Kidney epithelial cell (primary cell): ENCODE results near the gene CASP2. TPM values are rescaled to one million over a fixed set of nuclear protein-coding genes. Genes with fewer than 3 reads are reported as not detected.

Experiments
- DNase-seq: peaks from one replicate; pipeline ENCODE4 v3.0.0-alpha.2; 2010; ENCODE audit warnings: low read depth
- H3K27me3 ChIP-seq: 2 replicates; pipeline ENCODE4 v1.6.0; 2011; ENCODE audit warnings: low read length; ENCODE audit not compliant: control insufficient read depth, insufficient read depth
- H3K36me3 ChIP-seq: 2 replicates; pipeline ENCODE4 v1.5.1; 2011; ENCODE audit warnings: low read length; ENCODE audit not compliant: control insufficient read depth, insufficient read depth
- H3K4me3 ChIP-seq: 2 replicates; pipeline ENCODE4 v1.5.1; 2011; ENCODE audit warnings: low read depth, mild to moderate bottlenecking, control low read depth, low read length
- total RNA-seq: library from RNA; depleted of rRNA; stranded (reverse); fragments of >200 nt; gene quantifications from 2 replicates; pipeline ENCODE4 v1.2.3, GENCODE V29; 2015
- TF ChIP-seq, protein P1 (sequence below): IDR thresholded peaks from 2 replicates; pipeline ENCODE4 v1.5.1; 2011; ENCODE audit warnings: mild to moderate bottlenecking, moderate library complexity, low read length, control low read depth, inconsistent platforms; ENCODE audit not compliant: insufficient read depth, poor library complexity, severe bottlenecking

The CASP2 gene
- 24.6 and 26.9 TPM in 2 replicates for total RNA-seq

DNA sequence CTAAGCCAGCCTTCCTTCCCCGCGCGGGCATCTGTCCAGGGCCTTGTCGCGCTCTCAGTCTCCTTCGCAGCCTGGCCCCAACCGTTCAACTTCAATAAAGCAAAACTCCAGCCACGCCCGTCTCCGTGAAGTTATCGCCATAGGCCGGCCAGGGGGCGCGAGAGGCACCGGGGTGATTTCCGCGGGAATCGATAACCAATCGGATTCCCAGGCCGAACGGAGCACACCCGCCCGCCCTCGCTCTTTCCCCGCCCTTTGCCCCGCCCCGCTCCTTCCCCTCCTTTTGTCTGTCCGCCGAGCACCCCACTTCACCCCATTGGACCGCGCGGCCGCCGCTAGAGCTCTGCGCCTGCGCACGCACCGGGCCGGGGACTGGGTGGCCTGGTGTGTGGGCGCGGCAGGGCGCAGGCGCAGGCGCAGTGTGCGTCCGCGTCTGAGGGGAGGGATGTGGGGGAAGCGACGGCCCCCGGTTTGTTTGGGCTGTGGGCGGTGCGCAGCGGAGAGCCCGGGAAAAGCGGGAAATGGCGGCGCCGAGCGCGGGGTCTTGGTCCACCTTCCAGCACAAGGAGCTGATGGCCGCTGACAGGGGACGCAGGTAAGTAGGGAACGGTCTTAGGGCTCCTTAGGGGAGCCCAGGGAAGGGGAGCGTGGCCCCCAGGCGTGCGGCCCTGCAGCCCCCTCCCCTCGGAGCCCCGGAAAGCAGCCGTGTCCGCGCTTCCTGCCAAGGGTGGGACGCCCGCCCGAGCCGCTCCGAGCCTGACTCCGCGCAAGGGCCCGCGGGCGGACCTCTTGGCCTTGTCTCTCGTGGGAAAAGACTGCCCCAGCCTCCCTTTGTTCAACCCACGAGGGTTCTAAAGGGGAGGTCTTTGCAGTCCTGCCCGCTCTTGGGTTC is at the start of gene CASP2:
Gene CASP2, plus strand, starts transcription at position 417 of the 892 bp plus-strand sequence. Its CDS starts 105 bp downstream, at position 522.
- peak; percentile 74 for DNase-seq
- Histone ChIP-seq H3K4me3 (peak within 1 kb of the TSS; percentile 76), H3K36me3 (no peaks in the 10 kb centered on the region), H3K27me3 (no peaks in the 10 kb centered on the region)
- TF ChIP-seq, protein P1, sequence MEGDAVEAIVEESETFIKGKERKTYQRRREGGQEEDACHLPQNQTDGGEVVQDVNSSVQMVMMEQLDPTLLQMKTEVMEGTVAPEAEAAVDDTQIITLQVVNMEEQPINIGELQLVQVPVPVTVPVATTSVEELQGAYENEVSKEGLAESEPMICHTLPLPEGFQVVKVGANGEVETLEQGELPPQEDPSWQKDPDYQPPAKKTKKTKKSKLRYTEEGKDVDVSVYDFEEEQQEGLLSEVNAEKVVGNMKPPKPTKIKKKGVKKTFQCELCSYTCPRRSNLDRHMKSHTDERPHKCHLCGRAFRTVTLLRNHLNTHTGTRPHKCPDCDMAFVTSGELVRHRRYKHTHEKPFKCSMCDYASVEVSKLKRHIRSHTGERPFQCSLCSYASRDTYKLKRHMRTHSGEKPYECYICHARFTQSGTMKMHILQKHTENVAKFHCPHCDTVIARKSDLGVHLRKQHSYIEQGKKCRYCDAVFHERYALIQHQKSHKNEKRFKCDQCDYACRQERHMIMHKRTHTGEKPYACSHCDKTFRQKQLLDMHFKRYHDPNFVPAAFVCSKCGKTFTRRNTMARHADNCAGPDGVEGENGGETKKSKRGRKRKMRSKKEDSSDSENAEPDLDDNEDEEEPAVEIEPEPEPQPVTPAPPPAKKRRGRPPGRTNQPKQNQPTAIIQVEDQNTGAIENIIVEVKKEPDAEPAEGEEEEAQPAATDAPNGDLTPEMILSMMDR: peak; percentile 41

DNA sequence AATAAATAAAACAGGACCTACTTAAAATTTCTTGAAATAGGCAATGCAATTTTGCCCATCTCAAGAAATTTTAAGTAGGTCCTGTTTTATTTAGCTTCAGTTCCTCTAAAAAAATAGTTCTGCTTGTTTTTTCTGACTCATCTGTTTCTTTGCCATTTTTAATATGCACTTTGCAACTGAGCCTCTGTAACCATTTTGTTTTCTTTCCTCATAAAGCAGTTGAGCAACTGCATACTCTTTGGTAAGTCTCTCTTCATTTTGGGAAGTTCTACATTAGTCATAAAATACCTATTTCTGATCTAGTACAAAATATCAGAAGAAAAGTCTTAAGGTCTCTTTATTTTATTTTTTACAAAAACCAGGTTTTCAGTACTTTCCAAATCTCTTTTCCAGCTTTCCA is 48.3 kb upstream of the CASP2 start:
- no peak overlapping the region for H3K4me3 ChIP-seq
- TF ChIP-seq, protein P1: no peak
- DNase-seq: no peak
- H3K27me3 ChIP-seq: no peaks in the 10 kb centered on the region
- no peaks in the 10 kb centered on the region for H3K36me3 ChIP-seq

DNA sequence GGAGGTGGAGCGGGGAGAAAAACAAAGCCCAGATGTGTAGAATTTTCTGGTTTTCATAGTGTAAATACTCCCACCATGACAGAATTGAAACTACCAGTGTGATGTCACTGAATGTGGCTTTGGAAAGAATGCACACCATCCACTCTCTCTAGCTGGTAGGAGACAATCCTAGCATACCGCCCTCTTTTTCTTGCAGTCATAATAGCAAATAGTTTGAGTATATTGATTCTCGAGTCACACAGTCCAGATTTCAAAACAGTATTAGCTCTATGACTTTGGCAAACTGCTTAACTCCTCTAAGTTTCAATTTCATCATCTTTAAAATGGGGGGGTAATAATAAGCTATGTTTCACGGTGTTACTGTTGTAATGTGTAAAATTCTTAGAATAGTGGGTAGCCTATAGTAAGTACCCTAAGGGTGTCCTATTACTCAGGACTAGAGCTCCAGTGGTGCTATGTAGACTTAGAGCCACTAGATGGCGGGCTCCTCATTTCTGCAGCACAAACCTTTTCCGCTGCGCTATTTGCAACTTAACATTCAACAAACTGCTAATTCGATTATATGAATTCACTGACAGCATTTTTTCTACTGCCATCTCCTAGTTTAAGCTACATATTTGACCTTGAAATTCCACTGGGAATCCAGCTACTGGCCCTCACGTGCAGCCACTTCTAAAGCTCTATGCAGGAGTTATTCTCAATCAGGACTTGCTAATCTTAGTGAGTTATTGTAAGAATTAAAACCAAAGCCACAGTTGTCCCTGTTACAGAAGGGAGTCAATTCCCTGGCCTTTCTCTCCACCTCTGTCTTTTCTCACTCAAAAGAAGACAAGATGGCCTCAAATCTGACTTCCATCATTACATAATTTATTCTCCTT is 47.6 kb upstream of the CASP2 start:
- TF ChIP-seq, protein P1: peak; percentile 89
- Histone ChIP-seq H3K27me3 (no peaks in the 10 kb centered on the region), H3K36me3 (no peaks in the 10 kb centered on the region), H3K4me3 (no peak overlapping the region)
- peak; percentile 44 for DNase-seq

DNA sequence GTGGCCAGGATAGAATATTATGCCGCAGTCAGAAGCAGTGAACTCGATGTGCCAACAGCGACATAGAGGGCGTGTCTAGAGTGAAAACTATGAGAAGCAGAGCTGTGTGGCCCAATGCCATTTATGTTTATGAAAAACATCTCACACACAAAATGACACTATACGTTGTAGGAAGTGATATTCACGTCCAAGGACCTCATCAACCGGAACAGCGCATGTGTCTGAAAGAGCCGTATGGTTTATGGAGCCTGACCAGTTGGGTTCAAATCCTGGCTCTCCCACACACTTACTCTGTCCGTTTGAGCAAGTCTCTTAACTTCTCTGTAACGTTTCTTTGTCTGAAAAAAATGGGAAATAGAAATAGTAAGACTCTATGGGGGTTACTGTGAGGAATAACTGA is 45.8 kb upstream of the CASP2 start:
- TF ChIP-seq, protein P1: no peak
- Histone ChIP-seq H3K4me3 (no peak overlapping the region), H3K27me3 (no peaks in the 10 kb centered on the region), H3K36me3 (no peaks in the 10 kb centered on the region)
- DNase-seq: no peak

DNA sequence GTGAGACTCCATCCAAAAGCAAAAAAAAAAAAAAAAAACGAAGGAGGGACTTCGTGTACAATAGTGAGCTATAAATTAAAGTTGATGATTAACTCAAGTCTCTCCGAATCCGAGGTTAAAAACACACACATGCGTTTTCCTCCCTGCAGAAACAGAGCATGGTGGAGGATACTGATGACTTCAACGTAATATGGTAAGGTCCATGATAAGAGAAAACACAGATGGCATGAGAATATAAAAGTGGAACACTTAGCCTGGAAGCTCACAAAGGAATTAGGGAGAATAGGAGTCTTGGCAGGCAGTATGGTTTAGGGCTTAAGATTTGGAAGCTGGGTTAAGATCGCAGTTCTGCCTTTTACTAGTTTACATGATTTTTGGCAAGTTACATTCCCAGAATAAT is 45.0 kb upstream of the CASP2 start:
- Histone ChIP-seq H3K36me3 (no peaks in the 10 kb centered on the region), H3K27me3 (no peaks in the 10 kb centered on the region), H3K4me3 (no peak overlapping the region)
- TF ChIP-seq, protein P1: no peak
- no peak for DNase-seq
